Stimulated activated memory B cell treated with anti-CD40 and anti-IgM and Interleukin-4, amounts not matched to agents 10 μg/mL and 1 μg/mL and 100 μg/mL, for 72 hours (primary cell): ENCODE measurements around the gene TRIM46.
A peak's percentile ranks its signal among the peaks of the same experiment; 100 is the strongest.
"Not testable (repeated sequence)": the region's sequence is repeated elsewhere in the genome, so short reads cannot be mapped to it uniquely, and the experiment has no call there.

Experiments
- ATAC-seq: fragments of 150-1000 bp; cut with Tn5 transposase; 2 replicates; pipeline ENCODE4 v1.10.0; 2021
- H3K27ac Mint-ChIP-seq: one replicate; pipeline ENCODE4 v1.8.0; 2022; ENCODE audit warnings: mild to moderate bottlenecking, mixed read lengths
- H3K27me3 Mint-ChIP-seq: one replicate; pipeline ENCODE4 v1.8.0; 2022; ENCODE audit warnings: mixed read lengths
- H3K36me3 Mint-ChIP-seq: one replicate; pipeline ENCODE4 v1.8.0; 2022; ENCODE audit warnings: mixed read lengths
- H3K4me1 Mint-ChIP-seq: one replicate; pipeline ENCODE4 v1.8.0; 2022; ENCODE audit warnings: mixed read lengths
- H3K4me3 Mint-ChIP-seq: one replicate; pipeline ENCODE4 v1.8.0; 2022; ENCODE audit warnings: mild to moderate bottlenecking, moderate library complexity, mixed read lengths
- H3K9me3 Mint-ChIP-seq: one replicate; pipeline ENCODE4 v1.8.0; 2022; ENCODE audit warnings: mixed read lengths

The TRIM46 gene

DNA sequence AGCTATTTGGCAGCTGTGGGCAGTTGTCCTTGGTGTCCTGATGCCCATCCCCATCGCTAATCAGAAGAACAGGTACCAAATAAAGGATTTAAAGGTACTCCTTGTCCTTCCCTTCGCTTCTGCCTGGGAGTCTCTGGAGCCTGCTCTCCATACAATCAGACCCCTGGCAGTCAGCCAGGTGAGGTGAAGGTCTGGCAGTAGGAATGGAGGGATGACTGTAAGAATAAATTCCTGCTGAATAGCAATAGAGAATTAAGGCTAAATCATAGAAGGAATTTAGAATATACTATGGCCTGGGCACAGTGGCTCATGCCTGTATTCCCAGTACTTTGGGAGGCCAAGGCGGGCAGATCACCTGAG is 24.9 kb downstream of the TRIM46 start:
- H3K4me1 Mint-ChIP-seq = peaks cover 17% of the 10 kb centered on the region
- H3K27me3 Mint-ChIP-seq = no peaks in the 10 kb centered on the region
- H3K9me3 Mint-ChIP-seq = no peaks in the 10 kb centered on the region
- no peak for ATAC-seq
- H3K27ac Mint-ChIP-seq = no peak overlapping the region
- no peak overlapping the region for H3K4me3 Mint-ChIP-seq
- H3K36me3 Mint-ChIP-seq = no peaks in the 10 kb centered on the region

DNA sequence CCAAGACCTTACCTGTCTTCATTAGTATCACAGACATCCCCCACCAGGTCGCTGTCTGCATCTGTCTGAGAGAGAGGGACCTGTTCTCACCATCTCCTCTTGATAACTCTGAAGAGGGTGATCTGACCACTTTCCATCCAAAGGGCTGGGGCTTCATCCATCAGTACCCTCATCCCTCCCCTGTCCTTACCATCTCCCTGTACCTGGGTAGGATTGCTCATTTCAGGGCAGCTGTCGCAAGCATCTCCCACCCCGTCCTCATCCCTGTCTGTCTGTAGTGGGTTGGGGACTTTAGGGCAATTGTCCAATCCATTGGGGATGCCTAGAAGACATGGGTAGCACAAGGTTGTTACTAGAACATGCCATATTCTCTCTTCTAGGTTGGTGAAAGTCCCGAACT is 26.1 kb downstream of the TRIM46 start:
- Mint-ChIP-seq H3K4me1 (peaks cover 6% of the 10 kb centered on the region), H3K36me3 (no peaks in the 10 kb centered on the region), H3K4me3 (no peak overlapping the region), H3K27me3 (no peaks in the 10 kb centered on the region), H3K27ac (no peak overlapping the region), H3K9me3 (no peaks in the 10 kb centered on the region)
- ATAC-seq = no peak

DNA sequence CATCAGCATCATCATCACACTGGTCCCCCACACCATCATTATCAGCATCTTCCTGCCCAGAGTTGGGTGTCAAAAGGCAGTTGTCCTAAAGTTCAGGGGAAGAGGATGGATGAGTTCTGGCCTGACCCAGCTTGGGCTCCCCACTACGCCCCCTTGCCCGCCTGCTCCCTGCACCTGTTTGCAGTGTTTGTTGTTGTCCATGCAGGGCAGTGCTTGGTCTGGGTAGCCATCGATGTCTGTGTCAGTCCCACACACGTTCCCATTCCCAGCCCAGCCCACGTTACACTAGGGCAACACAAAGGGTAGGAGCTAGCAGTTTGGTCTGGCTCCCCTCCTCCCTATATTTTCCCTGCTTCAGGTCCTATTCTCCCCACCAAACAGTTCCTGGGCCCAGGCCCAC is 27.3 kb downstream of the TRIM46 start:
- no peaks in the 10 kb centered on the region for H3K9me3 Mint-ChIP-seq
- no peak overlapping the region for H3K4me3 Mint-ChIP-seq
- ATAC-seq = no peak
- no peaks in the 10 kb centered on the region for H3K4me1 Mint-ChIP-seq
- no peak overlapping the region for H3K27ac Mint-ChIP-seq
- H3K36me3 Mint-ChIP-seq = no peaks in the 10 kb centered on the region
- H3K27me3 Mint-ChIP-seq = no peaks in the 10 kb centered on the region

DNA sequence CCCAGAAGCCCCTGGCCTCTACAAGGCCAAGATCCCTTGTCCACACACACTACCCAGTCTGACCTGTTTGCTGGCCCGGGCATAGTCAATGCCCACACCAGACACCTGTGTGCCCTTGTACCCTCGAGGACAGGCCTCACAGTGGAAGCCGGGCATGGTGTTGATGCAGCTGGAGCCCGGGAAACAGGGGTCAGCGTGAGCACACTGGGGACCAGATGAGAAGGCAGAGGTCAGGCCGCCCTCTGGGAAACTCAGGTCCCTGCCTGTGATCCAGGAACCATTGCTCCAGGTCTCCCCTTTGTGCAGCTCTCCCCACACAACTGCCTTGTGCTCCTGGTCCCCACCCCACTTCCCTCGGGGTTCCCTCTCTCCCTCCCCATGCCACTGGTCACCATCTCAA is 28.5 kb downstream of the TRIM46 start:
- no peak for ATAC-seq
- H3K27me3 Mint-ChIP-seq = no peaks in the 10 kb centered on the region
- H3K36me3 Mint-ChIP-seq = no peaks in the 10 kb centered on the region
- H3K27ac Mint-ChIP-seq = no peak overlapping the region
- no peaks in the 10 kb centered on the region for H3K9me3 Mint-ChIP-seq
- peaks cover 7% of the 10 kb centered on the region for H3K4me1 Mint-ChIP-seq
- no peak overlapping the region for H3K4me3 Mint-ChIP-seq

DNA sequence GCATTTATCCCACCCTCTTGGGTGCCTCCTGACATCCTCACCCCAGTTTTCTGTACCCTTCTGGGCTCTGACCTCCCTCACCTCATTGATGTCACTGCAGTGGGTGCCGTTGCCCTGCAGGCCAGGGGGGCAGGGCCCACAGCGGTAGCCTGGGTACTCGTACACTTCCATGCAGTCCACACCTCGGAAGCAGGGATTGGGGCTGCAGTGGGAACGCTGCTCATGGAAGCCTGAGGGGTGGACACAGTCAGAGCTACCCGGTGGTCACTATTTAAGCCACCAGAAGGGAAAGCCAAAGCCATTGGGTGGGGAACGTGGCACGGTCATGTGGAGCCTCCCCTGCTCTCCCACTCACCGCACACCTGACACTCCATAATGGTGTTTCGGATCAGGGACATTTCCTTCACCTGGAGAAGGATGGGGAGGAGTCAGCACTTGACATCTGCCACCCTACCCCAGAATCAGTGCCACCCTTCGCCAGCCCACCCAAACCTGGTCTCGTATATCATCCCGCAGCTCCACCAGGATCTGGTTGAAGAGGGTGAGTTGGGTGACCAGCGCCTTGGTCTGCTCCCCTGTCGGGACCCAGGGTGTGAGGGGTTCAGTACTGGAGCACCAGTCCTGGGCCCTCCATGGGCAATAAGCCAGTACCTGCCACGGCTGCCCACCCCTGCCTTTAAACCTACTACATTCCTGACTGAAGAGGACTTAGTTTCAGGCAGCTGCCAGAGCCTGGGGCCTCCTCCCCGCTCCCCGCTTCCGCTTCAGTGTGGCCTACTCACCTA is 29.3 kb downstream of the TRIM46 start:
- H3K27me3 Mint-ChIP-seq = no peaks in the 10 kb centered on the region
- no peaks in the 10 kb centered on the region for H3K36me3 Mint-ChIP-seq
- peaks cover 14% of the 10 kb centered on the region for H3K4me1 Mint-ChIP-seq
- no peaks in the 10 kb centered on the region for H3K9me3 Mint-ChIP-seq
- ATAC-seq = no peak
- no peak overlapping the region for H3K4me3 Mint-ChIP-seq
- H3K27ac Mint-ChIP-seq = no peak overlapping the region

DNA sequence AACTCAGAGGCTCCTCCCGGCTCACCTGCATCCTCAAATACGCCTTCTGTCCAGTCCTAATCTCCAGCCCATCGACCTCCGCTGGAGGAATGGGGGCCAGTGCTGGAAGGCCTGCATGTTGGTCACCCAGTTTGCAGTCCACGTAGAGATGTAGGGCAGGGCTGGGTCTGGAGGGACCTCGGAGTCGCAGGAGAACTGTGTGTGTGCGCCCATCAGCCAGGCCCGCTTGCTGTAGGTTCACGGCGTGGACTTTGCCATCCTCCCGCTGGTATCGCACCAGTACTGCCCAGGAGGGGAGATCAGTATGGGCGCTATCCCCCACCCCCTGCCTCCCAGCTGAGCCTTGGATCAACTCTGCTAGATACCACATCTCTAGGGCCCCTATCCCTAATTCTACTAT is 31.4 kb downstream of the TRIM46 start:
- no peaks in the 10 kb centered on the region for H3K36me3 Mint-ChIP-seq

DNA sequence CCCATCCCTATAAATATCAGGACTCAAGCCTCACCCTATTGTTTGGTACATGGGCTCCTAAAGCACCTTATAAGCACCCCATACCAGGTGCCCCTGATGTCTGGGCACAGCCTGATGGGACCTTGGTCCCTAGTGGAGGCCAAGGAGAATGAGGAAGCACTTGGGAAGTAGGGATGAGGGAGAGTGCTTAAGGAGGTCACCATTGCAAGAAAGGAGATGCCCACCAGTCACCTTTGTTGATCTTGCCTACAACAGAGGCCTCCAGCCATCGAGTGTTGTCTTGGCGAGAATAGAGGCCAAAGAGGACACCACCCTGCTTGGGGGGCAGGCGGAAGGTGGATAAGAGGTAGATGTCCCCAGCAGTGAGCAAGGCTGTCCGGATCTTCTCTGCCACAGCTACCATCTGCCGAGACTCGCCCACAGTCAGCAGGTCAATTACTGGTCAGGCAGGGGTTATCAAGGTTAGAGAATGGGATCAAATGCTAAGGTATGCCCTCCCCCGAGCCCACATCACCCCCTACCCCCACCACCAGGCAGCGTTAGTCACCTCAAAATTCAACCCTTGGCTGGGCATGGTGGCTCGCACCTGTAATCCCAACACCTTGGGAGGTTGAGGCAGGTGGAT is 32.4 kb downstream of the TRIM46 start:
- peaks cover 37% of the 10 kb centered on the region for H3K4me1 Mint-ChIP-seq
- H3K9me3 Mint-ChIP-seq = no peaks in the 10 kb centered on the region
- no peak for ATAC-seq
- peaks cover 6% of the 10 kb centered on the region for H3K36me3 Mint-ChIP-seq
- no peak overlapping the region for H3K27ac Mint-ChIP-seq
- H3K4me3 Mint-ChIP-seq = no peak overlapping the region
- no peaks in the 10 kb centered on the region for H3K27me3 Mint-ChIP-seq

More for the DNA sequence above, 31.4 kb downstream of the TRIM46 start:
- H3K4me3 Mint-ChIP-seq = no peak overlapping the region
- ATAC-seq = no peak
- H3K27me3 Mint-ChIP-seq = no peaks in the 10 kb centered on the region
- H3K4me1 Mint-ChIP-seq = peaks cover 29% of the 10 kb centered on the region
- H3K9me3 Mint-ChIP-seq = no peaks in the 10 kb centered on the region
- H3K27ac Mint-ChIP-seq = no peak overlapping the region

DNA sequence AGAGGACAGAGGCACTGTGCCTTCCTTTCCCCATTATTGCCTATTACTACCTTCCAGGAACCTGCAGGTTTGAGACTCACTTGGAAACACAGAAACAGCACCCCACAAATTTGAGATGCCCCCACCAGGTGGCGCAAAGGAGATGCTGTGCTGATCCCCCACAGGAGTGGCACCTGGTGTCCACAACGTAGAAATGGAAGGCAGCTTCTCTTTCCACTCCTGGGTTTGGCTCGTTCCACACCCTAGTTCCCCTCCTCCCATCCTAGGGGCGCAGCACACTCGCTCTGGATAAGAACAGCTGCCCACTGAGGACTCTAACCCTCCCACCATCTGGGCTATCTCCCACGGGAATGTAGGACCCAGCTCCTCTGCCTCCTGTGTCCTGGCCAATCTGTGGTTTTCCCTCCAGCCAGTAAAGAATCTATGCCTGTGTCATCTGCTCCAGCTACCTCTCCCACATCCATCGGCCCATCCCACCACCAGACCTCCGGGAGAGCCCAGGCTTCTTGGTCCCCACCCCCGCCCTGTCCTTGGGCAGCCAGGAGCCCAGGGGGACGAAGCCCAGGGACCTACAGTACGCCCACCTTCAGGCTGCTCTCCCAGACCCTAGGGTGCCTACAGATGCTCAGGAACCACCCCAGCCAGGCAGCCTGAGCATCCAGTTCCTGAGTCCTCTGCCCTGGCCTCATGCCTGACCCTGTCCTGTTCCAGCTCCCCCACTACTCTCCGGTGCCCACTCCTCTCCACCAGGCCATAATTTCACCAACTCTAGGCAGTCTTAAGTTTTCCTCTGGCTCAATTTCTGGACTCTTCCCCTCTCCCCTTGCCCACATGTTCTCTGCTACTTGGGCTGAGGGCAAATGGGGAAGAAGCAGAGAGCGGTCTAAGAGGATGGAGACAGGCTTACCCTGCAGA is 33.5 kb downstream of the TRIM46 start:
- H3K4me3 Mint-ChIP-seq = peak overlapping the region; percentile 25
- peaks cover 37% of the 10 kb centered on the region for H3K4me1 Mint-ChIP-seq
- no peaks in the 10 kb centered on the region for H3K9me3 Mint-ChIP-seq
- no peaks in the 10 kb centered on the region for H3K27me3 Mint-ChIP-seq
- H3K36me3 Mint-ChIP-seq = peaks cover 9% of the 10 kb centered on the region
- peak; percentile 68 for ATAC-seq
- peak overlapping the region; percentile 90 for H3K27ac Mint-ChIP-seq

DNA sequence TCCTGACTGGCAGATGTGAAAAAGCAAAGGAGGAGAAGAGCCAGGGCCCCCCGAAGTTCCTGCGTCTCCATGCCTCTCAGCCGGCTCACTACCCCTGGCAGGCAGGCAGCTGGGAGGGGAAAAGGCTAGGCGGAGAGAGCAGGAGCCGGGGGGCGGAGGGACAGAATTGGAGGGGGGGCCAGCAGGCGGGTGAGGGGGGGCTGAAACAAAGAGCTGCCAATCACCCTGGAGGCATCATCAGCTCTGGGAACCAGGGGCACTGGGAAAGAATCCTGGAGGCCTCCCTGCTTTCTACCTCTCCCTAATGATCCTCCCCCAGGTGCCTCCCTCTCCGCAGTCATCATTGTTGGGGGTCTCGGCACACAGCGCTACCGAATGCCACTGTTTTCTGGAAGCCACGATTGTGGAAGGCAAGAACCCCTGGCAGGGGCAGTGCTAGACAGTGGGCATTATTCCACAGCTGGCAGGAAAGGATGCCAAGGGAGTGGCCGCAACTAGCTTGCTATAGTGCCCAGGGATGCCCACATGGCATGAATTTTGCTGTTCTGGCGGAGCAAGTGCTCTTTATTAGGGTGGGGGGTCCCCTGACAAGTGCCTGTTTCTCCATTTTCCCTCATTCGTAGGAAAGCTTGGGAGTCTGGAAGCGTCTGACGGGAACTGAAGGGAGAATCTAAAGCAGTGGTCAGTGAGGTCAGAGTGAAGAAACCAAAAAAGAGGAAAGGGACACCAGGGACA is 34.3 kb downstream of the TRIM46 start, which contains the start of gene THBS3:
Gene THBS3 (minus strand): TSS at position 92 of the 735 bp plus-strand sequence. CDS start 21 bp downstream, at position 71.
- Mint-ChIP-seq H3K9me3 (no peaks in the 10 kb centered on the region), H3K36me3 (peaks cover 10% of the 10 kb centered on the region), H3K27me3 (no peaks in the 10 kb centered on the region), H3K27ac (peak within 1 kb of the TSS; percentile 90), H3K4me3 (peak within 1 kb of the TSS; percentile 91), H3K4me1 (peaks cover 37% of the 10 kb centered on the region)
- ATAC-seq = no peak

DNA sequence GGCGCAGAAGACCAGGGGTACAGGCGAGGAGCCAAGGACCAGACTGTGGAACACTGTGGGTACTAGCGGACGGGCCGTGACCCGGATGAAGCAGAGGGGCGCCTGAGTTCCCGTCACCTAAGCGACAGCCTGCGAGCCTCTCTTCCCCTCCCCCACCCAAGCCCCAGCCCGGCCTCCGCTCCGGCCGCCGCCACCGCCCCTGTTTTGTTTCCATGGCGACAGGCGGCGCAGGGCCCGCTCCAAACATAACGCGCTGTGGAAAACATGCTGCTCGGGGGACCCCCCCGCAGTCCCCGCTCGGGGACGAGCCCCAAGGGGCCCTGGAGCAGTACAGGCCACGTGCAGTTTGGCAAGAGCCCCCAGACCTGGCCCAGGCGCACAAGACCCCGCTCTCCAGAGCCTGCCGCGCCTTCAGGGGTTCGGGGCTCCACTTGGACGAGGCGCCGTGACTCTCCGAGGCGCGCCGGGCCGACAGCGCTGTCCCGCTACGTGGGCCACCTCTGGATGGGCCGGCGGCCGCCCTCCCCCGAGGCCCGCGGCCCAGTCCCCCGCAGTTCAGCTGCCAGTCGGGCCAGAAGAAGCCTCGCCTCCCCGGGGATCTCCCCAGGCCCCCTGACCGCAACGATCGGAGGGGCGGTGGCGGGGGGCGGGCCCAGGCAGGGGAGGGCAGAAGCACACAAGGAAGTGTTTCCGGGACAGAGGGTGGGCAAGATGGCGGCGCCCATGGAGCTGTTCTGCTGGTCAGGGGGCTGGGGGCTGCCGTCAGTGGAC is 35.1 kb downstream of the TRIM46 start, which contains the start of gene MTX1:
Gene MTX1 (plus strand): TSS at position 155 of the 771 bp plus-strand sequence. CDS start 110 bp downstream, at position 265.
- no peaks in the 10 kb centered on the region for H3K9me3 Mint-ChIP-seq
- H3K27ac Mint-ChIP-seq = peak within 1 kb of the TSS; percentile 90
- peak; percentile 89 for ATAC-seq
- no peaks in the 10 kb centered on the region for H3K27me3 Mint-ChIP-seq
- H3K36me3 Mint-ChIP-seq = peaks cover 10% of the 10 kb centered on the region
- H3K4me1 Mint-ChIP-seq = peaks cover 37% of the 10 kb centered on the region
- H3K4me3 Mint-ChIP-seq = peak within 1 kb of the TSS; percentile 91

DNA sequence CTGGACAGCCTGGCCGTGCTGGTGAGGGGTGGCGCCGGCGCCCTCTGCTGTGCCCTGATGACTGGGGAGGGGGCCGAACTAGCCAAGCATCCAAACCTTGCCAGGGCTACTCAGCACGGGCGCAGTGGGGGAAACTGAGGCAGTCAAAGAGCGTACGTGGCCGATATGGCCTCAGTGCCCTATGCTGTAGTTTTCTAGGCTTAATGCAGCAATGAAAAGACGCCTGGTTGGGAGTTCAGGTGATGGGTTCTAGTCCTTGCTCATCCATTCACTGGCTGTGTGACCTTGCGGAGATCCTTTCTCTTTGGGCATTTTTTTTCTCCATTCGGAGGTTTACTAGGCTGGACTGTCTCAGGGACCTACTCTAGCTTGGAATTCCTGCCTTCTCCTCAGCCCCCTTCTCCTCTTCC is 35.7 kb downstream of the TRIM46 start:
- no peaks in the 10 kb centered on the region for H3K27me3 Mint-ChIP-seq
- H3K4me1 Mint-ChIP-seq = peaks cover 37% of the 10 kb centered on the region
- peak overlapping the region; percentile 90 for H3K27ac Mint-ChIP-seq
- H3K9me3 Mint-ChIP-seq = no peaks in the 10 kb centered on the region
- peaks cover 10% of the 10 kb centered on the region for H3K36me3 Mint-ChIP-seq
- ATAC-seq = no peak
- peak overlapping the region; percentile 91 for H3K4me3 Mint-ChIP-seq

DNA sequence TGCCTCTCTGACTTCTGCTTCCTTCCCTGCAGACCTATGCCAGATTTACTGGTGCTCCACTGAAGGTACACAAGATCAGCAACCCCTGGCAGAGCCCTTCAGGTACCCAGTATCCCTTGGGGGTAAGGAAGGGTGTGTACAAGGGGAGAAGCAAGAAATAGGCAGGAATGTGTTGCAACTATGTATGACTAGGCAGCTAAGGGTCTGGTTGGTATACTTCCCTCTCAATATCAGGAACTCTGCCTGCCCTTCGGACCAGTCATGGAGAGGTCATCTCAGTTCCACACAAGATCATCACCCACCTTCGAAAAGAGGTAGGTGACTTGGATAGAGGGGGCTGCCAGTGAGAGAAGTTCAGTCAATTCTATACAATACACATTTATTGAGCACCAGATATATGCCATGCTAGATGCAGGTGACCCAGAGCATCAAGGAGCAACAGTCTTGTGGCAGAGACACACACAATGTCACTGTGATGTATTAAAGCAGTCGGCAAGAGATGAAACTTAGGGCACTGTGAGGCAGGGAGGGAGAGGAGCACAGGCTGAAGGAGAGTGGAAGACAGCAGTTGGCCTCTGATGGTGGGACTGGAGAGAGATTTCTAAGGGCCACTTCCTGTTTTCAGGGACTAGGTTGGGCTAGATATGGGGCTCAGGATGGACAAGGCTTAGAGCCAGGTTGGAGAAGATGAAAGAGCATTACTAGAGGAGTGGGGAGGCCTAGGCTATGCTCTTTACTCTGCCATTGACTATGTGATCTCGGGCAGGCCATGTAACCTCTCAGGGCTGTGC is 36.9 kb downstream of the TRIM46 start:
- peaks cover 37% of the 10 kb centered on the region for H3K4me1 Mint-ChIP-seq
- H3K27ac Mint-ChIP-seq = peak overlapping the region; percentile 25
- H3K9me3 Mint-ChIP-seq = no peaks in the 10 kb centered on the region
- ATAC-seq = no peak
- no peaks in the 10 kb centered on the region for H3K27me3 Mint-ChIP-seq
- H3K4me3 Mint-ChIP-seq = no peak overlapping the region
- peaks cover 16% of the 10 kb centered on the region for H3K36me3 Mint-ChIP-seq

DNA sequence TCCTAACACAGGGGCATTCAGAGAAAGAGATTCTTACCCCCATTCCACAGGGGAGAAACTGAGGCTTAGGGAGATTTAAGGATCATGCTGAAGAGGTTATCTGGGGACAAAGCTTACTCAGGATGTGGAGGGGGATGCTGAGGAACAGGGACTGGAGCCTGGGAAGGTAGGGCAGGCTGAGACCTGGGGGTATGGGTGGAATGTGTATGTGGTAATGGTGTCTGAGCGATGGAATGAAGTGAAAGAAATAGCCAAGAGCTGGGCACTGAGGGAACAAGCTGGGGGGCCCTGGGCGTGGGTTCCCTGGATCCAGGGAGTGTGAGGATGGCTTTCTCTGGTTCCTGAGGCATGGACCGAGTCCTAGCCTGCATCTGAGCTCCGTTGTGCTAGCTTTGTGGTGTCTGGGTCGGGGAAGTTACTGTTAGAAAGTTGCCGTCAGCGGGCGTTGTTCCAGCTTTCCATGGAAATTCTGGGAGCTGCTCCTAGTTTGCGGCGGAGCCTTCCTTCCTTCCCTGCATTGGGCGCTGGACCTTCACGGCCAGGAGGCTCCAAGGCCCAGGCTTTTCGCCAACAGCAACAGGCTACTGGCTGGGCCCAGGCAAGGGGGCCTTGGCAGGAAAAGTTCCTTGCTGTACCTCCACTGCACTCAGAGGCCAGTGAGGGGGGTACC is 37.9 kb downstream of the TRIM46 start:
- peaks cover 16% of the 10 kb centered on the region for H3K36me3 Mint-ChIP-seq
- H3K27me3 Mint-ChIP-seq, ATAC-seq, H3K4me3 Mint-ChIP-seq, H3K9me3 Mint-ChIP-seq, H3K27ac Mint-ChIP-seq: not testable (repeated sequence)
- peaks cover 37% of the 10 kb centered on the region for H3K4me1 Mint-ChIP-seq
